Skin of body (tissue), 1 donor: Measurements from ENCODE around the gene RPL22. TPM values are rescaled to one million over a fixed set of nuclear protein-coding genes. Genes with fewer than 3 reads are reported as not detected.

ENCODE experiments used
- total RNA-seq: library from RNA; depleted of rRNA; stranded (reverse); fragments of >200 nt; gene quantifications from one replicate; pipeline ENCODE4 v1.2.3, GENCODE V29; 2014

RPL22 gene
- total RNA-seq, 1 donor from 2014 or later = 261 TPM

Other genes starting within 250 kb of the RPL22 start
- gene NPHP4, start 207.2 kb downstream of the RPL22 start, total RNA-seq = 9.0 TPM
- 5.0 TPM for gene KCNAB2, start 153.7 kb downstream of the RPL22 start, total RNA-seq
- gene CHD5, start 19.3 kb downstream of the RPL22 start, total RNA-seq = 1.4 TPM
- 7.6 TPM for gene RNF207, start 6.5 kb upstream of the RPL22 start, total RNA-seq
- 32.3 TPM for gene ICMT, start 36.4 kb upstream of the RPL22 start, total RNA-seq
- gene HES3, start 44.6 kb upstream of the RPL22 start, total RNA-seq = not detected
- gene GPR153, start 61.5 kb upstream of the RPL22 start, total RNA-seq = 17.4 TPM
- gene ACOT7, start 194.2 kb upstream of the RPL22 start, total RNA-seq = 10.0 TPM
- gene HES2, start 220.3 kb upstream of the RPL22 start, total RNA-seq = 5.9 TPM
- 6.4 TPM for gene ESPN, start 225.2 kb upstream of the RPL22 start, total RNA-seq